GM20000 (cell line): Measurements from ENCODE around the gene SARDH.

Source experiments
- DNase-seq: peaks from one replicate; pipeline ENCODE4 v3.0.0; 2012; ENCODE audit warnings: low spot score
- TF ChIP-seq, protein P1 (sequence below): IDR thresholded peaks from 2 replicates; pipeline ENCODE4 v1.5.1; 2012; ENCODE audit warnings: mild to moderate bottlenecking, control low read depth; ENCODE audit errors: extremely low read depth, missing control alignments

SARDH gene

GRCh38 chr9:133614056-133614455 is 124.1 kb downstream of the SARDH start:
- no peak for DNase-seq
- TF ChIP-seq, protein P1, sequence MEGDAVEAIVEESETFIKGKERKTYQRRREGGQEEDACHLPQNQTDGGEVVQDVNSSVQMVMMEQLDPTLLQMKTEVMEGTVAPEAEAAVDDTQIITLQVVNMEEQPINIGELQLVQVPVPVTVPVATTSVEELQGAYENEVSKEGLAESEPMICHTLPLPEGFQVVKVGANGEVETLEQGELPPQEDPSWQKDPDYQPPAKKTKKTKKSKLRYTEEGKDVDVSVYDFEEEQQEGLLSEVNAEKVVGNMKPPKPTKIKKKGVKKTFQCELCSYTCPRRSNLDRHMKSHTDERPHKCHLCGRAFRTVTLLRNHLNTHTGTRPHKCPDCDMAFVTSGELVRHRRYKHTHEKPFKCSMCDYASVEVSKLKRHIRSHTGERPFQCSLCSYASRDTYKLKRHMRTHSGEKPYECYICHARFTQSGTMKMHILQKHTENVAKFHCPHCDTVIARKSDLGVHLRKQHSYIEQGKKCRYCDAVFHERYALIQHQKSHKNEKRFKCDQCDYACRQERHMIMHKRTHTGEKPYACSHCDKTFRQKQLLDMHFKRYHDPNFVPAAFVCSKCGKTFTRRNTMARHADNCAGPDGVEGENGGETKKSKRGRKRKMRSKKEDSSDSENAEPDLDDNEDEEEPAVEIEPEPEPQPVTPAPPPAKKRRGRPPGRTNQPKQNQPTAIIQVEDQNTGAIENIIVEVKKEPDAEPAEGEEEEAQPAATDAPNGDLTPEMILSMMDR: no peak
